Neural cell (in vitro differentiated cells): ENCODE measurements around the gene EMC7.

Source experiments
- CTCF ChIP-seq: fragments of 450-650 bp; IDR thresholded peaks from 2 replicates; pipeline ENCODE4 v1.5.1; 2014; ENCODE audit warnings: antibody characterized with exemption, mild to moderate bottlenecking, moderate library complexity; ENCODE audit not compliant: poor library complexity, severe bottlenecking
- EZH2 ChIP-seq: fragments of 200-600, 300-800 bp; shearing (Covaris generic), sonication (generic); IDR thresholded peaks from 2 replicates; pipeline ENCODE4 v1.6.1; 2014; ENCODE audit warnings: antibody characterized with exemption, low read length, borderline replicate concordance, mild to moderate bottlenecking; ENCODE audit not compliant: insufficient read depth, poor library complexity, severe bottlenecking
- POLR2AphosphoS5 ChIP-seq: IDR thresholded peaks from 2 replicates; pipeline ENCODE4 v1.6.1; 2012
- RAD21 ChIP-seq: fragments of 450-650 bp; conservative IDR thresholded peaks from 2 replicates; pipeline ENCODE4 v1.6.1; 2014; ENCODE audit warnings: antibody characterized with exemption, mild to moderate bottlenecking, moderate library complexity
- TF ChIP-seq, protein P1 (sequence below): IDR thresholded peaks from 2 replicates; pipeline ENCODE4 v1.6.1; 2012; ENCODE audit warnings: borderline replicate concordance

DNA sequence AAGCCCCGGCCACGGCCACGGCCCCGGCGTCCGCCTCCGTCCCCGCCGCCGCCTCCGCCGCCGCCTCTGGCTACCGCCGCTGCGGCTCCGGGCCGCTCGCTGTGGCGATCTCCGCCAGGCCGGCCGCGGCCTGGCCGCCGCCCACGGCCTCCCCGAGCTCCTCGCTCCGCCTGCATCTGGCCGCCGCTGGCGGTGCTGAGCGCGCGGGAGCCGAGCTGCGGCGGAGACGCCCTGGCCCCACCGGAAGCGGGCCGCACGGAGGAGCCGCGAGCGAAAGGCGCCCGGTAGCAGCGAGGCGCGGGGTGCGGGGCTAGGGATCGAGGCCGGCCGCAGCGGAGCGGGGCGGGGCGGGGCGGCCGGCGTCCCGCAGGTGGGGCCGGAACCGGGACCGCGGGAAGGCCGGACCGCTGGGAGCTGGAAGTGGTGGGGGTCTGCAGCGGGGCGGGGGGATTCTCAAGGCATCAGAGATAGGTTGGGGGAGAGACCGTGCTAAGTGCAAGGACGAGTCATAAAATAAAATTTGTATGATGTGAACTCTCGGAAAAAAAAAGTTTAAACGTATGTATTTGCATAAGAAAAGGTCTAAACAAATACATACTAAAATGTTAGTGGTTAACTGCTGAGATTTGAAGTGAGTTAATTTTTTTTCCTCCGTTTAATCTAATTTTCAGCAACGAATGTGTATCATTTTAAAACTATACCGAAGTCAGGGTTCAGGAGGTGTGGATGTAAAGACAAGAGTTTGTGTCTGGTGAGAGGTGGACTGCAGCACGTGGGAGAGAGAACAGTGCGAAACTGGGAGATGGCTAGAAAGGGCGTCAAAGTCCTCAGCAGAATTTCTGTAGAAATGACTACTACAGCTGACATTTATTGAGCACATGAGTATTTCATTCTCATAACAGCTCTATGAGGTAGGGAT, 62.5 kb downstream of the EMC7 start, which contains the start of gene AVEN:
- TF ChIP-seq CTCF = peak; percentile 7
- TF ChIP-seq, protein P1, sequence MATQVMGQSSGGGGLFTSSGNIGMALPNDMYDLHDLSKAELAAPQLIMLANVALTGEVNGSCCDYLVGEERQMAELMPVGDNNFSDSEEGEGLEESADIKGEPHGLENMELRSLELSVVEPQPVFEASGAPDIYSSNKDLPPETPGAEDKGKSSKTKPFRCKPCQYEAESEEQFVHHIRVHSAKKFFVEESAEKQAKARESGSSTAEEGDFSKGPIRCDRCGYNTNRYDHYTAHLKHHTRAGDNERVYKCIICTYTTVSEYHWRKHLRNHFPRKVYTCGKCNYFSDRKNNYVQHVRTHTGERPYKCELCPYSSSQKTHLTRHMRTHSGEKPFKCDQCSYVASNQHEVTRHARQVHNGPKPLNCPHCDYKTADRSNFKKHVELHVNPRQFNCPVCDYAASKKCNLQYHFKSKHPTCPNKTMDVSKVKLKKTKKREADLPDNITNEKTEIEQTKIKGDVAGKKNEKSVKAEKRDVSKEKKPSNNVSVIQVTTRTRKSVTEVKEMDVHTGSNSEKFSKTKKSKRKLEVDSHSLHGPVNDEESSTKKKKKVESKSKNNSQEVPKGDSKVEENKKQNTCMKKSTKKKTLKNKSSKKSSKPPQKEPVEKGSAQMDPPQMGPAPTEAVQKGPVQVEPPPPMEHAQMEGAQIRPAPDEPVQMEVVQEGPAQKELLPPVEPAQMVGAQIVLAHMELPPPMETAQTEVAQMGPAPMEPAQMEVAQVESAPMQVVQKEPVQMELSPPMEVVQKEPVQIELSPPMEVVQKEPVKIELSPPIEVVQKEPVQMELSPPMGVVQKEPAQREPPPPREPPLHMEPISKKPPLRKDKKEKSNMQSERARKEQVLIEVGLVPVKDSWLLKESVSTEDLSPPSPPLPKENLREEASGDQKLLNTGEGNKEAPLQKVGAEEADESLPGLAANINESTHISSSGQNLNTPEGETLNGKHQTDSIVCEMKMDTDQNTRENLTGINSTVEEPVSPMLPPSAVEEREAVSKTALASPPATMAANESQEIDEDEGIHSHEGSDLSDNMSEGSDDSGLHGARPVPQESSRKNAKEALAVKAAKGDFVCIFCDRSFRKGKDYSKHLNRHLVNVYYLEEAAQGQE = no peak
- TF ChIP-seq EZH2 = no peak
- no peak for TF ChIP-seq POLR2AphosphoS5
- TF ChIP-seq RAD21 = no peak
